HG02642 (cell line): ENCODE data around the gene CNGA3.
"Not testable (repeated sequence)": the region's sequence is repeated elsewhere in the genome, so short reads cannot be mapped to it uniquely, and the experiment has no call there.

Experiments used
- ATAC-seq: cut with Tn5 transposase; IDR thresholded peaks from one replicate; pipeline ENCODE4 v1.9.1; 2021; ENCODE audit warnings: mild to moderate bottlenecking; ENCODE audit not compliant: unreplicated experiment, poor library complexity

Gene CNGA3

GRCh38 chr2:98434492-98434891 lies 88.2 kb downstream of the CNGA3 start:
- ATAC-seq, result no peak

GRCh38 chr2:98435670-98436069 lies 89.4 kb downstream of the CNGA3 start:
- not testable (repeated sequence) for ATAC-seq

GRCh38 chr2:98436734-98437133 lies 90.5 kb downstream of the CNGA3 start:
- ATAC-seq, result no peak

- peak; percentile 78 for ATAC-seq
Measured at GRCh38 chr2:98438190-98439133, 92.2 kb downstream of the CNGA3 start.

- ATAC-seq, result no peak
Measured at GRCh38 chr2:98441706-98442450, 95.6 kb downstream of the CNGA3 start.

- ATAC-seq, result no peak
Measured at GRCh38 chr2:98442488-98442887, 96.2 kb downstream of the CNGA3 start.

GRCh38 chr2:98444436-98445176 lies 98.3 kb downstream of the CNGA3 start, which contains the start of gene INPP4A:
INPP4A (plus strand) TSS chr2:98444858; CDS start chr2:98520049, 75,191 bp downstream.
- ATAC-seq, result peak; percentile 88

GRCh38 chr2:98445177-98445682 lies 99.0 kb downstream of the CNGA3 start:
- ATAC-seq, result peak; percentile 38

GRCh38 chr2:98445683-98446581 lies 99.7 kb downstream of the CNGA3 start:
- no peak for ATAC-seq

- no peak for ATAC-seq
Measured at GRCh38 chr2:98446850-98447249, 100.6 kb downstream of the CNGA3 start.
